ENCODE data around the gene CENPP.

Gene CENPP

DNA sequence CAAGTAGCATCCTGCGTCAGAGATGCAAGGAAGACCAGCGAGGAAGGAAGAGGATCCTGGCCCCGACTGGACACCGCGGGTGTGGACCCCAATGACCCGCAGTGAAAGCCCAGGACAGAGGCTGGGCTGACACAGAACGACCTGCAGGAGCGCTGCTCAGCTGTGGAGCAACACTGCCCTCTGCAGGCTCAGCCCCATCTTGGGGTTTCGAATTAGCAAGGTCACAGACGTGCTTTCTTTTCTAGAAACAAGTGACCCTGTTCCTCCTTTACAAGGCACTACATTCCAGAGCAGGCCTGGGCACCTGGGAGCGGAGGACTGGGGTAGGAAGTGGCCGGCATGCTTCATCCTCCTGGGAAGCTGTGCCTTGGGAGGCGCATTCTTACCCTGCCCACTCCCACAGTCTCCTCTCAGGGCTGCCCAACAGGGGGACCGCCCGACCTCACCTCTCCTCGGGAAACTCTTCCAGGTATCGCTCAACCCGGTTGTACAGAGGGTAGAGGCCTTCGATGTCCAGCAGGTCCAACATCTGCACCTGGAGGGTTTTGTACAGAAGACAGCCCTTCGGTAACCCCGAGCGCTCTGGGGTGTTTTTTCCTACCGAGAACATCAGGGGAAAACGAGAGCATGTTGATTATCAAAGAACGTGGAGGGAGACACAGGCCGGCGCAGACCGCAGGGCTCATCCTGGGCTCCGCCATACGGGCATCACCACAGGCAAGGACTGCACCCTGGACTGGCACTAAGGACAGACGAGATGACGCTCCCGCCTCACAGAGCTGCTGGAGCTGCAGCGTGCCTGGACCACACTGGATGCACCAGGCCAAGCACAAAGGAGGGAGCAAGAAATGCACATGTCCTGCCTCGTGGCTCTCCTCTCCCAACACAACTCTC is 309.2 kb downstream of the CENPP start:
- Histone ChIP-seq H3K27ac (ENCODE audit: low read length) (no peak overlapping the region), H3K27me3 (ENCODE audit: control insufficient read depth, insufficient read depth, low read length) (no peaks in the 10 kb centered on the region), H3K36me3 (ENCODE audit: control insufficient read depth, insufficient read depth, low read length) (peaks cover 24% of the 10 kb centered on the region), H3K9me3 (ENCODE audit: control insufficient read depth, insufficient read depth, low read length) (no peaks in the 10 kb centered on the region), H3K4me1 (ENCODE audit: control insufficient read depth, insufficient read depth, low read length) (no peaks in the 10 kb centered on the region), H3K4me3 (ENCODE audit: low read length) (no peak overlapping the region)
- peak; percentile 68 for DNase-seq (ENCODE audit: low read depth, low spot score)
- no CpG with 5 or more reads among the region's 35 CpGs for WGBS (ENCODE audit: insufficient coverage, insufficient read length)

DNA sequence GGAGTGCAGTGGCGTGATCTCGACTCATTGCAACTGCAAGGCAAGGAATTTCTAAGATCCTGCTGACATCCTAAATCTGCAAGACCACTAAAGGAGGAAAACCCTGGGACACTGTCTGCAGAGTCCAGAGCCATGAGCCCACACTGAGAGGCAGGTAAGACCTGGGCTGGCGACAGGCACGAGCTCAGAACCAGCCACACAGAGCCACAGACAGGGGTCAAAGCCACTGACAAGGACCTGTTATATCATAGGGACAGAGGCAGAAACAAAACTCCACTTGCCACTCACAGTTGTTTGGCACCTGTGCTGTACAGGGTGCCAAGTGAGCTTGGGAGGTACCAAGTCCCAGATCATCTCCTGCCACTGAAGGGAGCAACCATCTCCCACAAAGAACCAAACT is 310.0 kb downstream of the CENPP start:
- H3K4me3 ChIP-seq (ENCODE audit: low read length): no peak overlapping the region
- H3K36me3 ChIP-seq (ENCODE audit: control insufficient read depth, insufficient read depth, low read length): peaks cover 26% of the 10 kb centered on the region
- no peak overlapping the region for H3K27ac ChIP-seq (ENCODE audit: low read length)
- no peaks in the 10 kb centered on the region for H3K27me3 ChIP-seq (ENCODE audit: control insufficient read depth, insufficient read depth, low read length)
- H3K9me3 ChIP-seq (ENCODE audit: control insufficient read depth, insufficient read depth, low read length): no peaks in the 10 kb centered on the region
- WGBS (ENCODE audit: insufficient coverage, insufficient read length): no CpG with 5 or more reads among the region's 4 CpGs
- DNase-seq (ENCODE audit: low read depth, low spot score): no peak
- H3K4me1 ChIP-seq (ENCODE audit: control insufficient read depth, insufficient read depth, low read length): no peaks in the 10 kb centered on the region

DNA sequence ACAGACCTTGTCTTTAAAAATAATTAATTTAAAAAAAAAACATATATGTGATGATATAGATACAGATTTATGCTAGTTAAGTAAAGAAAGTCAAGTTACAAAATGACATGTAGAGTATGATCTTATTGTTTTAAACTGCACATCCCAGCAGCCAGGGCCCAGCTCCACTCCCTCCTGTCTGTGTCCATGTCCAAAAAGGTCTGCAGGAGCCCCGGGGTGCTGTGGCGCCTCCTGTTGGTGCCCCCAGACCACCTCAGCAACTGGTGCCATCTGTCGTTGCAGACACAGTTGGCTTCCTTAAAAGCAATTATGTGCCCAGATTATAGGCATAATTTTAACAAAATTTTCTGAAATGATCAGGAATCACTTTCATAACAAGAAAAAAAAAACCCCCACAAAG is 310.9 kb downstream of the CENPP start:
- no peaks in the 10 kb centered on the region for H3K4me1 ChIP-seq (ENCODE audit: control insufficient read depth, insufficient read depth, low read length)
- H3K4me3 ChIP-seq (ENCODE audit: low read length): no peak overlapping the region
- H3K36me3 ChIP-seq (ENCODE audit: control insufficient read depth, insufficient read depth, low read length): peaks cover 25% of the 10 kb centered on the region
- H3K27ac ChIP-seq (ENCODE audit: low read length): no peak overlapping the region
- no CpG with 5 or more reads among the region's 3 CpGs for WGBS (ENCODE audit: insufficient coverage, insufficient read length)
- no peaks in the 10 kb centered on the region for H3K9me3 ChIP-seq (ENCODE audit: control insufficient read depth, insufficient read depth, low read length)
- DNase-seq (ENCODE audit: low read depth, low spot score): no peak
- no peaks in the 10 kb centered on the region for H3K27me3 ChIP-seq (ENCODE audit: control insufficient read depth, insufficient read depth, low read length)

DNA sequence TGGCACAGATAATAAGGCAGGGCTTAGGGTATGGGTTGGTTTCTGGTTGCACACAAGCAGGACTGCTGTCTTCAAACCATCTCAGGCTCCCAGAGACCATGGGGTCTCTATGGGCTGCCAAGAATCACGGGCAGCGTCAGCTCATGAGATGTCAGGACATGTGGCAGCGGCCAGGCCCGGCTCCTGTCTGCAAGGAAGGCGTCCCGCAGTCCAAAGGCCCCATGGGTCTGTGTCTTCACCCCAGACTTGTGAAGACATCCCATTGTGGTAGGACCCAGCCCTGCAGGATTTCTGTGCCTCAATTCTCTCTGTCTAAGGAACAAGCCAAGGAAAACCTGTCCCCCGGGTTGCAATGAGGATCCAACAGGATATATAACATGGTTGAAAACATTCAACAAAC is 311.6 kb downstream of the CENPP start:
- Histone ChIP-seq H3K27ac (ENCODE audit: low read length) (no peak overlapping the region), H3K4me1 (ENCODE audit: control insufficient read depth, insufficient read depth, low read length) (no peaks in the 10 kb centered on the region), H3K4me3 (ENCODE audit: low read length) (no peak overlapping the region), H3K27me3 (ENCODE audit: control insufficient read depth, insufficient read depth, low read length) (no peaks in the 10 kb centered on the region), H3K9me3 (ENCODE audit: control insufficient read depth, insufficient read depth, low read length) (no peaks in the 10 kb centered on the region), H3K36me3 (ENCODE audit: control insufficient read depth, insufficient read depth, low read length) (peaks cover 20% of the 10 kb centered on the region)
- DNase-seq (ENCODE audit: low read depth, low spot score): no peak
- no CpG with 5 or more reads among the region's 7 CpGs for WGBS (ENCODE audit: insufficient coverage, insufficient read length)

DNA sequence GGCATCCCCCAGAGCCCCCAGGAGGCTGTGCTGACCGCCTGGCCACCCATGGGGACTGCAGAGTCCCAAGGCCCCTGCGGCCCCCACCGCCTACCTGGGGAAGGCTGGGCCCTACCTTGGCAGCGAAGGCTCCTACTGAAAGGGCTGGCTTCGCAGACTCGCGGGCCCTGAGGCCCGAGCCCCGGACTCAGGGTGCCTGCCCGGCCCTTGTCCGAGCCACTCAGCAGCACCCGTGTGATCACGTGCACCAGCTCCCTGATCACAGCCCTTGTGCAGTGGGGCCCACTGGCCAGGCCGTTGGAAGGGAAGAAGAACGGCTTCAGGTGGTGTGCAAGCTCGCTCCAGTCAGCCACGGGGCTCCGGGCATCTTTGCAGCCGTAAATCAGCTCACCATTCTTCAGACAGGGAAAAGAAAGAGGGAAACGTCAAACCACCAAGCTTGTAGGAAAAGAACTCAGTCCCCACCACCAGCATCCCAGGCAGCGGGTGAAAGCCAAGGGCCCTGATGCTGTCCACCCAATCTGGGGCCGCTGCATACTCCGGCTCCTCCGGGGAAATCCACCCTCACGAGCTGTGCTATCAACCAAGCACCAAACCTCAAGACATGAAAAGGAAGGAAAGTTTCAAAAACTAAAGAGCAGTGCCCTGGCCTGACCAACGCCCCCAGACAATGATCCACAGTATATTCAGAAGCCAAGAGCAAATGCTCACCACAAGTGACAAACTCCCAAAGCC is 312.3 kb downstream of the CENPP start:
- no peaks in the 10 kb centered on the region for H3K4me1 ChIP-seq (ENCODE audit: control insufficient read depth, insufficient read depth, low read length)
- no peak for DNase-seq (ENCODE audit: low read depth, low spot score)
- H3K36me3 ChIP-seq (ENCODE audit: control insufficient read depth, insufficient read depth, low read length): peaks cover 20% of the 10 kb centered on the region
- H3K4me3 ChIP-seq (ENCODE audit: low read length): no peak overlapping the region
- no peaks in the 10 kb centered on the region for H3K27me3 ChIP-seq (ENCODE audit: control insufficient read depth, insufficient read depth, low read length)
- no peak overlapping the region for H3K27ac ChIP-seq (ENCODE audit: low read length)
- no CpG with 5 or more reads among the region's 26 CpGs for WGBS (ENCODE audit: insufficient coverage, insufficient read length)
- H3K9me3 ChIP-seq (ENCODE audit: control insufficient read depth, insufficient read depth, low read length): no peaks in the 10 kb centered on the region

DNA sequence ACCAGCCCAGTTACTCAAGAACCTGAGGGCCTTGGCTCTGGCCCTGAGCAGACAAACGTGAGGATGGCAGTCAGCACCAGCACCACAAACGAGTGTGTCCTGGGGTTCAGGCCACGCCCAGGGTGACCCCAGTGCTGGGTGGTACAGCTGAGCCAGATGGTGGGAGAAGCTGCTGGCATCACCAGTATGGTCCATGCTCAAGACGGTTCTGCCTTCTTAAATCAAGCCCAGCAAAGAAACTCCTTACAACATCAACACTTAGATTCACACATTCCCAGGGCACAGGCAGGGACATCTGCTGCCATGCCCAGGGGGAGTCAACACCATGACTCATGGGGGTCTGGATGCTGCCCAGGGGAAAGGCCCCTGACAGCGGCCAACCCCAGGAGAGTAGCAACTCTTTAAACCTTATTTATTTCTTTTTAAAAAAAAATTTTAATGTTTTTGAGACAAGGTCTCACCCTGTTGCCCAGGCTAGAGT is 312.9 kb downstream of the CENPP start:
- H3K4me1 ChIP-seq (ENCODE audit: control insufficient read depth, insufficient read depth, low read length): no peaks in the 10 kb centered on the region
- DNase-seq (ENCODE audit: low read depth, low spot score): no peak
- no CpG with 5 or more reads among the region's 5 CpGs for WGBS (ENCODE audit: insufficient coverage, insufficient read length)
- H3K4me3 ChIP-seq (ENCODE audit: low read length): no peak overlapping the region
- H3K9me3 ChIP-seq (ENCODE audit: control insufficient read depth, insufficient read depth, low read length): no peaks in the 10 kb centered on the region
- no peak overlapping the region for H3K27ac ChIP-seq (ENCODE audit: low read length)
- H3K27me3 ChIP-seq (ENCODE audit: control insufficient read depth, insufficient read depth, low read length): no peaks in the 10 kb centered on the region
- H3K36me3 ChIP-seq (ENCODE audit: control insufficient read depth, insufficient read depth, low read length): peaks cover 20% of the 10 kb centered on the region

DNA sequence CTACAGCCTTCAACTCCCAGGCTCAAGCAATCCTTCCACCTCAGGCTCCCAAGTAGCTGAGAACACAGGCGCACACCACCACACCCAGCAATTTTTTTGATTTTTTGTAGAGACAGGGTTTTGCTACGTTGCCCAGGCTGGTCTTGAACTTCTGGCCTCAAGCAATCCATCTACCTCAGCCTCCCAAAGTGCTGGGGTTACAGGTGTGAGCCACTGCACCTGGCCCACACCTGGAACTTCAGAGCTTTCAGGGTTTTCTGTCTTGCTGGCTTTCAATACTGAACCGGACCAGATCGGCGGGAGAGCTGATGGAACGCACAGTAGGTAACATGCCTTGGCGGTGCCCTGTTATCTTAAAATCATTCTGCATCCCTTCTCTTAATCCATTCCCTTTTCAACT is 313.4 kb downstream of the CENPP start:
- Histone ChIP-seq H3K9me3 (ENCODE audit: control insufficient read depth, insufficient read depth, low read length) (no peaks in the 10 kb centered on the region), H3K4me1 (ENCODE audit: control insufficient read depth, insufficient read depth, low read length) (no peaks in the 10 kb centered on the region), H3K27me3 (ENCODE audit: control insufficient read depth, insufficient read depth, low read length) (no peaks in the 10 kb centered on the region), H3K4me3 (ENCODE audit: low read length) (no peak overlapping the region), H3K27ac (ENCODE audit: low read length) (no peak overlapping the region), H3K36me3 (ENCODE audit: control insufficient read depth, insufficient read depth, low read length) (peaks cover 16% of the 10 kb centered on the region; the same call in 1 of the 2 replicates)
- no CpG with 5 or more reads among the region's 7 CpGs for WGBS (ENCODE audit: insufficient coverage, insufficient read length)
- no peak for DNase-seq (ENCODE audit: low read depth, low spot score)

DNA sequence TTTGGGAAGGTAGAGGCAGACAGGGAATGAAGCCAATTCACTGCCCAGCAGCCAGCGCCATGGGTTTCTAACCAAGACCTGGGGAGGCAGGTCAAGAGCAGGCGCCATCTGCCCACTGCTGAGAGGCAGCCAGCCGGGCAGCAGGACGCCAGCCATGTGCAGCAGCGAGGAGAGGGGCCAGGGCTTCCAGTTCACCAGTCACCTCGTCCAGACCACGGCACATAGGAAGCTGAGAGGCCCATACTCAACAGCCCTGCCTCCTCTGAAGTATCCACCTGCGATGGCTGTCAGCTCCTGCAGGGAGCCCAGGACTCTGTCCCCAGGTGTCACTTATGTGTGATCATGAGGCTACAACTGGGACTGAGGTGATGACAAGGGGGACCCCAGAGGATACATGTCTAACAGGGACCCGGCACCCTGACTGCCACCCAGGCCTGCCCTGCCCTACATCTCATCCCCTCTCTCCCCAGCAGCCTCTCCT is 314.1 kb downstream of the CENPP start:
- WGBS (ENCODE audit: insufficient coverage, insufficient read length): no CpG with 5 or more reads among the region's 9 CpGs
- H3K36me3 ChIP-seq (ENCODE audit: control insufficient read depth, insufficient read depth, low read length): peaks cover 16% of the 10 kb centered on the region; the same call in 1 of the 2 replicates

DNA sequence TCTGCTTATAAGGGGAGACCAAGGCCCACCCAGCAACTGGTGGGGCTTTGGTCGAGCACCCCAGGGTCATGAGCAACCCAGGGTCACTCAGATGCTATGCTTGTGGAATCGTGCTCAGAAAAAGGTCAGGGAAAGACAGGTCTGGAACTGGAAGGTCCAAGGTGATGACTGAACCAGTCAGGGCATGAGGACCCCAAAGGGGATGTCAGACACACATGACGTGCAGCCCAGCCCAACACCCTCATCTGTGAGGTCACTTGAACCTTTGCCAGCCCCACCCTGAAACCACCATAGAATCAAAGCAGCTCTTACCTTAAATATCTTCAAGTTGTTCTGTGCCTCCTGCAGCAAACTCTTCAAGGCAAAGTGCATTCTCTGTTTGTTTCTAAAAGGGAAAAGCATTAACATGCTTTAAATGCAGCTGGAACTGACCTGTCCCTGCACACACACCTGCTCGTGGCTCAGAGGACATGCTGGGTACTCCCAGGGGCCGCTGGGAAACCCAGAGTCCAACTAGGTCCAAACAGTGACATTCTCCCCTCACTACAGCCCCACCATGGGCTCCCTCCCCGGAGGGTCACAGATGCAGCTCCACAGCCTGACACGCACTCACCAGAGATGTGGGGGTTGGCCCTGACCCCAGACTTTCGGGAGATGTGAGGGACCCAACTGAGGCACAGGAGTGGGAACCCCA is 314.8 kb downstream of the CENPP start:
- Histone ChIP-seq H3K27me3 (ENCODE audit: control insufficient read depth, insufficient read depth, low read length) (no peaks in the 10 kb centered on the region), H3K9me3 (ENCODE audit: control insufficient read depth, insufficient read depth, low read length) (no peaks in the 10 kb centered on the region), H3K36me3 (ENCODE audit: control insufficient read depth, insufficient read depth, low read length) (peaks cover 16% of the 10 kb centered on the region; the same call in 1 of the 2 replicates), H3K27ac (ENCODE audit: low read length) (no peak overlapping the region), H3K4me1 (ENCODE audit: control insufficient read depth, insufficient read depth, low read length) (no peaks in the 10 kb centered on the region), H3K4me3 (ENCODE audit: low read length) (no peak overlapping the region)
- no peak for DNase-seq (ENCODE audit: low read depth, low spot score)
- no CpG with 5 or more reads among the region's 8 CpGs for WGBS (ENCODE audit: insufficient coverage, insufficient read length)

More for the DNA sequence above, 314.1 kb downstream of the CENPP start:
- Histone ChIP-seq H3K27ac (ENCODE audit: low read length) (no peak overlapping the region), H3K27me3 (ENCODE audit: control insufficient read depth, insufficient read depth, low read length) (no peaks in the 10 kb centered on the region), H3K9me3 (ENCODE audit: control insufficient read depth, insufficient read depth, low read length) (no peaks in the 10 kb centered on the region), H3K4me3 (ENCODE audit: low read length) (no peak overlapping the region), H3K4me1 (ENCODE audit: control insufficient read depth, insufficient read depth, low read length) (no peaks in the 10 kb centered on the region)
- DNase-seq (ENCODE audit: low read depth, low spot score): no peak
